ENCODE results near the gene FAM229A. TPM values are rescaled to one million over a fixed set of nuclear protein-coding genes. Genes with fewer than 3 reads are reported as not detected.
A peak's percentile ranks its signal among the peaks of the same experiment; 100 is the strongest.

The FAM229A gene
- total RNA-seq, 1 donor: 7.8 TPM

GRCh38 chr1:32350785-32351398 is 11.4 kb downstream of the FAM229A start:
- peak in 1 of 3 donors; percentile 81 for DNase-seq (ENCODE audit: low read depth in 2 of 3, low spot score in 2 of 3)

DNA sequence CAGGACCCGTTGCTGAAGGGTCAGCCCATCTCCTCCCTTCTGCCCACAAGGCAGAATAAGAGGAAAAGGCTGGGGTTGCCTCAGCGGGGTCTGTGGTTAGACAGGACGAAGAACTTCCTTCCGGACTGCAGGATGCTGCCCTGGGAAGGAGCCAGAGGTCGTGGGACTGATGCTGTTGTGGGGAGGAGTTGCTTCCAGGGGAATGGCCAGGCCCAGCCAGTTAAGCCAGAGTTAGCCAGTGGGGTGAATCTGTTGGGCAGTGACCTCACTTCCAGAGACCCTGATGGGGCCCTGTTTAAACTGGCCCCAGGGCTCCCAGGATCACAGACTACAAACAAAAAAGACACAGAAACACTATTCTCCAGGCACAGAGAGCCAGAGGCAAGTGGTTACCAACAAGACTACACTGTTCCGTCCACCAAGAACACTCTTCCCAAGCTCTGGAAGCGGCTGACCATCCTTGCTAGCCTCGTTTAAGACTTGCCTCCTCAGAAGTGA is 13.0 kb downstream of the FAM229A start:
- DNase-seq (ENCODE audit: low read depth in 2 of 3, low spot score in 2 of 3): peak in 1 of 3 donors; percentile 26

DNA sequence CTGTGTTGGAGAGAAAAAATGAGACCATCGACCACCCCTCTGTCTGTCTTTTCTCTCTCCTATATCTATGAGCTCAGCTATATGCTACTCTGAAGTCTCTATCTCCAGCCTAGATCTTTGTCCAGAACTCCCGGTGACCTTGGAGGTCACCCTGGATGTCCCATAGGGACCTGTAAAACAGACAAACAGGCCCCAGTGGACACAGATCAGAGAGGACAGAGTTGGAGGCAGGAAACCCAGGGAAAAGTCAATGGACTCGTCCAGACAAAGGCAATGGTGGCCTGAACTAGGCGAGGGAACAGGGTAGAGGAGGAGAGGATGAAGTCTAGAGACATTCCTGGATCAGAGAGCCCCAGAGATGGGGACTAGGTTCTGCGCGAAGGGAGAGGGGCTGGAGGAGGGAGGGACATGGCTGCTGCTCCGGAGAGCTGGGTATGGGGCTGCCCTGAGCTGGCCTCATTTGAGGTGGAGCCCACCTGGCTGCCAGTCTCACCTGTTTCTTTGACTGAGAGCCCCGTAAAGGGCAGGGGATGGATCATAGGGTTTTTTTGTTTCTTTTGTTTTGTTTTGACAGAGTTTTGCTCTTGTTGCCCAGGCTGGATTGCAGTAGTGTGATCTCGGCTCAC is 15.6 kb downstream of the FAM229A start:
- no peak for DNase-seq (ENCODE audit: low read depth in 2 of 3, low spot score in 2 of 3)

- peak in 2 of 3 donors; percentile 43 to 72 for DNase-seq (ENCODE audit: low read depth in 2 of 3, low spot score in 2 of 3)
Observed at GRCh38 chr1:32345289-32345827, 16.9 kb downstream of the FAM229A start.

DNA sequence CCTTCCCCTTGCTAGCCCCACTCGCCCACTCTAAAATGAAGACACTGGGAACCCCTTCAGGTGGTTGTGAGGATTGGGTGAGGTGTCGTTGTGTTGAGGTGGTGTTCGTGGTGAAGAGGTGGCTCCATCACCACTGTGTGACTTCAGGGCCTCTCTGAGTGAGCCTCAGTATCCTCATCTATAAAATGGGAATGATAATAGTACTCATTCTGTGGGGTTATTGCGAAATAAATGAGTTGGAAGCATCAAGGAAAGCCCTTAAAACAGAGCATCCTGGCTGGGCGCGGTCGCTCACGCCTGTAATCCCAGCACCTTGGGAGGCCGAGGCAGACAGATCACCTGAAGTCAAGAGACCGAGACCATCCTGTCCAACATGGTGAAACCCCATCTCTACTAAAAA is 19.6 kb downstream of the FAM229A start:
- DNase-seq (ENCODE audit: low read depth in 2 of 3, low spot score in 2 of 3): no peak

DNA sequence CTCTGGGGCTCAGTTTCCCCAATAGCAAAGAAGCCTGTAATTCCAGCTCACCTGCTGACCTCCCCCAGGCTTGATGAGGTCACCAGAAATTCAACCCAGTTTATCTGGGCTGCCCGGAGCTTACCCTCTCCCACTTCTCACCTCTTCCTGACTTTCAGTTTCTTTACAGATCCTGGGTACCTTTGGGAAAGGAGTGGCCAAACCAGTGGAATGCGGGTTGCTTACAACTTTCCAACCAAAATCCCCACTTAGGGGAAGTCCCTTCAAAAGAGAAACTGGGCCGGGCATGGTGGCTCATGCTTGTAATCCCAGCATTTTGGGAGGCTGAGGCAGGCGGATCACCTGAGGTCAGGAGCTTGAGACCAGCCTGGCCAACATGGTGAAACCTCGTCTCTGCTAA is 20.3 kb downstream of the FAM229A start:
- DNase-seq (ENCODE audit: low read depth in 2 of 3, low spot score in 2 of 3): no peak

DNA sequence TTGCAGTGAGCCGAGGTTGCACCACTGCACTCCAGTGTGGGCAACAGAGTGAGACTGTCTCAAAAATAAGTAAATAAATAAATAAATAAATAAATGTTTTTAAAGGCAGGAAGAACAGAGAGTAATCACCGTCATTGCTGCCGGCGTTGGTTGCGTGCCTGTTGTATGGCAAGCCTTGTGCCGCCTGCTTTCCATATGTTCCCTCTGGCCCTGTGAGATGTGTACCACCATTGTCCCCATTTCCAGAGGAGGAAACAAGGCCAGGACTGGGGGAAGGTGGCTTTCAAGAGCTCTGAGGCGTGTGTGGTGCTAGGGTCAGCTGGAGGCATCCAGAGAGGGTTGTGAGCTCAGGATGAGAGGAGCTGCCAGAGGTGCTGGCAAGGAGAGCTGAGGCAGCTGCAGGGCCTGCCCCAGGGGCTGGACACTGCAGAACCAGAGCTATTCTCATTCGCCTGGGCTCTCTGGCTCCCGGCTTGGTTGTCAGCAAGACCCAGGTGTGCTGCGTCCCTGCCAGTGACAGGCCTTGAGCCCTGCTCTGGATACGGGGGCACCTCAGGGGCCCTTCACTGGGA is 21.0 kb downstream of the FAM229A start:
- DNase-seq (ENCODE audit: low read depth in 2 of 3, low spot score in 2 of 3): no peak

DNA sequence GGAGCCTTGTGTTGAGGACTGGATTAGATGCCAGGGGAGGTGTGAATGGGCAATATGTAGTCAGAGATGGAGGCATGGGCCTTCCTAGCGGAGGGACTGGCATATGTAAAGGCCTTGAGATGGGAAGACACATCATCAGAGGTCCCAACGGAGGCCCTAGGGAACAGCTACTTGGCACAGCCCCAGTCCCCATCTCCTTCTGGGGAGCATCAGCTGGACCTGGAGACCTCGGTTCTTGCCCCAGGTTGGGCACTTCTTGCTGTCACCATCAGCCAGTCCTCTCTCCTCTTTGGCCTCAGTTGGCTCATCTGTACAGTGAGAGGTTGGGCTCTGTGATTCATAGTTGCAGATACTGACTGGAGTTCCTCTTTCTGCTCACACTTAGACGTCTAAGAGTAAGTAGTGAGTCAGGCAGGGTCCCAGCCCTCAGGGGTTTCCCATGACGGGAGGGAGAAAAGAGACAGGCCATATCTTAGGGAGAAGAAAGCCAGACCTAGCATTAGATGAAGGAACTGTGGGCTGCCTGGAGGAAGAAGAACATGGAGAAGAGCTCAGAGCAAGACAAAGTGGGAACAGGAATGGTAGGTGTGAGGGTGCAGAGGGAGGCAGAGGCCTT is 22.8 kb downstream of the FAM229A start:
- DNase-seq (ENCODE audit: low read depth in 2 of 3, low spot score in 2 of 3): peak in 2 of 3 donors; percentile 81 to 84

DNA sequence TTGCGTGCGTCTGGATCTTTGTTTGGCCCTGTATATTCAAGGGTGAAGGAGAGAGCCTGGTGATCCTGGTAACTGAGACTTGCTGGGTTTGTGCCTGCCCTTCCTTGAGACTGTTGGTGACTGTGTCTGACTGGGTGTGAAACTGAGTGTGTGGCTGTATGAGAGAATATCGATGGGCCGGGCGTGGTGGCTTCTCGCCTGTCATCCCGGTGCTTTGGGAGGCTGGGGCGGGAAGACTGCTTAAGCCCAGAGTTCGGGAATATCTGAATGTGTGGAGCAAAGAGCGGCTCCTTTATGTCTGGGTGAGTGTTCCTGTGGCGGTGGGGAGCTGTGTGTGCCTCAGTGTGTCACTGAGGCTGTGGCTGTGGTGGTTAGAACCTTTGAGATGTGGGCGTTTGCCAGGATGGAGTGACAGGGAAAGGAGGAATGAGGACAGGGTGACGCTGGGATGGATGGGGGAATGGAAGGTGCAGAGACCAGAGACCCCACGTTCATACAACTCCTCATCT is 23.6 kb downstream of the FAM229A start:
- no peak for DNase-seq (ENCODE audit: low read depth in 2 of 3, low spot score in 2 of 3)

DNA sequence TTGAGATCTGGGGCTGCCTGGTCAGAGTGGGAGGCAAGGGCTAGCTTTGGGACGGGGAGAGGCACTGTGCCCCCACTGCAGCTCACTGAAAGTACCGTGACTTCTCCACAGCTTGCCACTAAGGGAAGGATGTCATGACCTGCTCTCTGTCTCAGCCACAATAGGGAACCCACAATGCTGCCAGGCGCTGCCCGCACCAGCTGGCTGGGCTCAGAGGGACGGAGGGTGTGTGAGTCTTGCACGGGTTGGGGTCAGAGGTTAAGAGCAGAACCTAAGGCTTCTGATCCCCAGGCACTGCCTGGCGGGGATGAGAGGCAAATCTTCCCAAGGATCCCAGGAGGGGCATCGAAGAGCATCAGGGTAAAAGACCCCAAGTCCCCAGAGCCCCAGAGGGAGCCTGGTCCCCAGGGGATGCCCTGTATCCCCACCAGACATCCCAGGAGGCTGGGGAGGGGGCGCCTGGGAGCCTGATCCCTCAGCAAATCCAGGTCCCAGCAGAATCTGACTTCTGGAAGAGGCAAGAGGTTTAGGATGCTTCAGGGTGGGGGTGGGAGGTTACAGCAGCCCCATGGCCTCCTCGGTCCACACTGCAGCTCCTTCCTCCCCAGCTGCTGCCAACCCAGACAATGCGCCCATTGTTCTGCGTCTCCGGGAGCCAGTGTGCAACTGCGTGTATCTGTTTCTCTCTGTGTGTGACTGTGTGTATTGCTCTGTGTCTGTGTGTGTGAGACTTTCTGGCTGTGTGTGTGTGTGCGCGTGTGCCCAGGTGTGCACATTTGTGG is 24.2 kb downstream of the FAM229A start:
- peak in 2 of 3 donors; percentile 68 to 79 for DNase-seq (ENCODE audit: low read depth in 2 of 3, low spot score in 2 of 3)

DNA sequence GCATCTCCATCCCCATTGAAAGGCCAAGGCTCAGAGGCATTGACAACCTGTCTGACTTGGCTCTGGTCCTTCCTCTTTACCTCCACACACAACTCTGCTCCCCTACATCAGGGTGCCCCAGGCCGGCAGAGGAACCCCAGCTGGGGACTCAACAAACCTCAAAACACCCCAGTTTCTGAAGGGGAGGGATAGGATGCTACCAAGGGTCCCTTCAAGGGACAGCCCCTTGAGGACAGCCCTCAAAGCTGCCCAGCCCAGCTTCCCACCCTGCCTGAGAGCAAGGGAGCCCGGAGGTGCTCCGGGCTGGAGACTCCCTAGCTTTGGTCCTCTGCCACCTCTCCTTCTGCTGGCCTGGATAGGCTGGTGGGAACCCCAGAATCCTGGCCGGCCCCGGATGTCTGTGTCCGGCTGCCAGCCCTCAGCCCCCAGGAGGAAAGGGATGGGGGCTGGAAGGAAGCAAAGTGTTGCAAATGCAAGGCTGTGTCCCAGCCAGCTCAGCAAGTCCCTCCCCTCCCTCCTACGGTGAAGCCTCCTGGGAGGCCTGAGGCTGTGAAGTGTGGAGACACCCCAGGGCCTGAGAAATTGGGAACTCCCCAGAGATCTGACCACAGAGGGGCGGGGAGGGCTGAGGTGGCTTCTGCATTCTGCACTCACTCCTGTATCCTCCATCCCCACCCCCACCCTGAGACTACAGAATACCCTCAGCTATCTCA is 25.2 kb downstream of the FAM229A start:
- peak in 2 of 3 donors; percentile 89 to 92 for DNase-seq (ENCODE audit: low read depth in 2 of 3, low spot score in 2 of 3)

- DNase-seq (ENCODE audit: low read depth in 2 of 3, low spot score in 2 of 3): no peak
Observed at GRCh38 chr1:32336591-32336932, 25.7 kb downstream of the FAM229A start.

GRCh38 chr1:32335790-32336590 is 26.3 kb downstream of the FAM229A start, which contains the start of gene MARCKSL1:
Gene MARCKSL1 (minus strand): TSS chr1:32336233. CDS start chr1:32336033, 200 bp downstream.
- DNase-seq (ENCODE audit: low read depth in 2 of 3, low spot score in 2 of 3): peak; percentile 73 to 81 (median 79)

DNA sequence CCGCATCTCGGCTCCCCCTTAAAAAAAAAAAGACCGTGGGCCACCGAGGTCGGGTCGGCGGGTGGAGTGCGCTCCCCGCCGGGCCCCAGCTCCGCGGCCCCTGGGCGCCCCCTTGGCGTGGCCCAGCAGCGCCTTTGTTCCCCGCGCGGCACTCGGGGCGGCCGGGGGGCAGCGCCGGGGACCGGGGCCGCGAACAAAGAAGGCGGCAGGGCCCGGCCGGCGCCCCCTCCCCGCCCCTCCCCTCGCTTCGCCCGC is 26.8 kb downstream of the FAM229A start:
- DNase-seq (ENCODE audit: low read depth in 2 of 3, low spot score in 2 of 3): no peak

DNA sequence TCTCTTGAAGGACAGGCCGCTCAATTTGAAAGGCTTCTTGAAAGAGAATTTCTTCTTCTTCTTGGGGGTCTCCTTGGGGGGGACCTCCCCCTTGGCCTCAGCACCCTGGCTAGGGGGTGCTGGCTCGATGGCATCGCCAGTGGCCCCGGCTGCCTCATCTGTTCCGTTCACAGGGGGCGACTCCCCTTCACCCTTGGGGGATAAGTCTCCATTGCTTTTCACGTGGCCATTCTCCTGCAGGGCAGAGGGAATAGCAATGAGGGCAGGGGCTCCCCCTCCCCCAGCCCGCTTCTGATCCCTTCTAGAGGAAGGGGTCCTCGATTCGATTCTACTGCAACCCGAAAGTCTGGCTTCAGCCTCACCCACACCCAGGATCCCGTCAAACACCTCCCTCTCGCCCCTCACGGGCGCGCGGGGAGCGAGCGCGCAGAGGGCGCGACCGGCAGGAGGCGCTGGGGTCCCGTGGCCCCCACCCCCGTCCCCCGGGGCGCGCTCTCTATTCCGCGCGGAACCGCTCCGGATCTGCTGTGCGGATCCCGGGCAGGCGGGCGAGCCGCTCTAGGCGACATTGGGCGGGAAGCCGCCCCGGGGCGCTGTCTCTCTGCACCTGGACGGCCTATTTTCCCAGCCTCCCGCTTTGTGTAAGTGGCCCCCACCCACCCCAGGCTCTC is 27.3 kb downstream of the FAM229A start:
- peak; percentile 58 to 62 (median 61) for DNase-seq (ENCODE audit: low read depth in 2 of 3, low spot score in 2 of 3)

DNA sequence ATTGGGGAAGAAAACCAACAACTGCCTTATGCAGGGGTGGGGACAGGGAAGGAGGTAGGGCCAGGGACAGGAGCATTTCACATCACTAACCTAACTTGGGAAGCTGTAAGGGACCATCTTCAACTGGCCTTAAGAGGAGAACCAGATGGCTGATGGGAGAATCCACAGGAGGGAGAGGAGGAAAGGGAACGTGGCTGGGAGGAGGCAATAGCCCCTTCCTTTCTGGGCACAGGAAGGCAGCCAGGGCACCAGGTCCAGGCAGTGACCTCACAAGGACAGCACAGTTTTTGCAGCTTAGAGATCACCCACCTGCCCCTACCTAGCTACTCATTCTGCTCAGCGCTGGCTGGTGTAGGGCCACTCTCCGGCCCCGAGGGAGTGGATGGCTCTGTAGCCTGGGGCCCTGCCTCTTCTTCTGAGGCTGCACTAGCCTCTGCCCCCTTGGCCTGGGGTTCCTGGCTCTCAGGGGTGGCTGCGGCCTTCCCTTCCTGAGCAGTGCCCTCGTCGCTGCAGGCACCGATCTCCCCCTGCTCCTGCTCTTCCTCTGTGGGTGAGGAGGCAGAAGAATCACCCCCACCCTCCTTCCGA is 27.9 kb downstream of the FAM229A start:
- DNase-seq (ENCODE audit: low read depth in 2 of 3, low spot score in 2 of 3): no peak

DNA sequence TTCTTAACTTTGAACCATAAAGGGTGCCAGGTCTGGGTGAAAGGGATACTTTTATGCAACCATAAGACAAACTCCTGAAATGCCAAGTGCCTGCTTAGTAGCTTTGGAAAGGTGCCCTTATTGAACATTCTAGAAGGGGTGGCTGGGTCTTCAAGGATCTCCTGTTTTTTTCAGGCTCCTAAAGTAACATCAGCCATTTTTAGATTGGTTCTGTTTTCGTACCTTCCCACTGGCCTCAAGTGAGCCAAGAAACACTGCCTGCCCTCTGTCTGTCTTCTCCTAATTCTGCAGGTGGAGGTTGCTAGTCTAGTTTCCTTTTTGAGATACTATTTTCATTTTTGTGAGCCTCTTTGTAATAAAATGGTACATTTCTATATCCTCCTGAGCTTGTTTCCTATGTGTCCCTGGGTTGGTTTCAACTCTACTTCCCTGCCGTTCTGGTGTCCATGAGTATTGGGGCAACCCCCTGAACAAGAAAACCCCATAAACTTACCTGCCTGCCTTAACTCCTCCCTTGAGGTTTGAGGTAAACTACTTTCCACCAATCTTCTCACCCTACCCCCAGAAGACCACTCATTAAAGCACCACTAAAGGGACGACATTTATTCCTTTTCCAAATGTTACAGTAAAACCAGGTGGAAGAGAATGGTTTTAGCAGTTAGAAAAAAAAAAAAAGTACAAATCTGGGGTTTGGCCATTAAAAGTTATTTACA is 28.9 kb downstream of the FAM229A start:
- no peak for DNase-seq (ENCODE audit: low read depth in 2 of 3, low spot score in 2 of 3)
